Ovary (tissue), 3 donors: ENCODE data around the gene INPP5D.

Experiments used
- CTCF ChIP-seq, 3 donors: fragments of 450-650 bp in 2 of 3; fragments of 200-600 bp in 1 of 3; IDR thresholded peaks; one replicate each; pipeline versions ENCODE4 v1.5.1 to v1.8.0; 2016 to 2022; ENCODE audit warnings: antibody characterized with exemption in 3 of 3, mild to moderate bottlenecking in 1 of 3
- EP300 ChIP-seq: sonication (generic); formaldehyde crosslinking; IDR thresholded peaks from one replicate; pipeline ENCODE4 v1.6.1; 2017; ENCODE audit warnings: antibody characterized with exemption
- POLR2A ChIP-seq: fragments of 450-650 bp; IDR thresholded peaks from one replicate; pipeline ENCODE4 v1.6.1; 2017; ENCODE audit warnings: antibody characterized with exemption, mild to moderate bottlenecking, moderate library complexity
- donor health status: DM: no; HTN: no; CAD: no.

GRCh38 chr2:233059547-233059796 lies 670 bp upstream of the INPP5D start:
- no peak for TF ChIP-seq CTCF (IDR thresholded peaks at IDR 0.05)
- no peak for TF ChIP-seq POLR2A
- TF ChIP-seq EP300 = no peak
